ENCODE data around the gene KIFC1. TPM values are rescaled to one million over a fixed set of nuclear protein-coding genes. Genes with fewer than 3 reads are reported as not detected.

The KIFC1 gene
- total and polyA plus RNA-seq, 12 donors, result 0.09 to 6.1 (median 0.35) TPM; not detected in 2

GRCh38 chr6:33443025-33443424 lies 51.4 kb downstream of the KIFC1 start:
- intact Hi-C loops (cut with DNase I), result no loop called here
- DNase-seq (no peak), ATAC-seq (peak in 1 of 8 donors; percentile 4)
- Histone ChIP-seq H3K36me3 (peaks cover 0 to 89% (median 6%) of the 10 kb centered on the region in 9 donors), H3K4me1 (peaks cover 0 to 20% (median 0%) of the 10 kb centered on the region in 9 donors), H3K9me3 (no peaks in the 10 kb centered on the region), H3K27me3 (no peaks in the 10 kb centered on the region), H3K4me3 (no peak overlapping the region), H3K27ac (no peak overlapping the region)
- 95 to 96% methylated on average over 17 of the region's 17 CpGs for WGBS, 2 donors
- no peak for TF ChIP-seq CTCF (IDR thresholded peaks at IDR 0.05)

- Histone ChIP-seq H3K4me3 (no peak overlapping the region), H3K27ac (no peak overlapping the region), H3K36me3 (peaks cover 0 to 89% (median 6%) of the 10 kb centered on the region in 9 donors), H3K9me3 (no peaks in the 10 kb centered on the region), H3K4me1 (peaks cover 0 to 20% (median 0%) of the 10 kb centered on the region in 9 donors), H3K27me3 (no peaks in the 10 kb centered on the region)
- DNase-seq (no peak), ATAC-seq (no peak)
- intact Hi-C loops (cut with DNase I), result no loop called here
- TF ChIP-seq CTCF (IDR thresholded peaks at IDR 0.05), result no peak
- 87 to 88% methylated on average over 18 of the region's 18 CpGs for WGBS, 2 donors
These were observed 52.2 kb downstream of the KIFC1 start for GRCh38 chr6:33443619-33444504.

- intact Hi-C loops (cut with DNase I), result no loop called here
- Histone ChIP-seq H3K36me3 (peaks cover 0 to 88% (median 6%) of the 10 kb centered on the region in 9 donors), H3K27ac (peak overlapping the region in 1 of 10 donors; percentile 58), H3K4me1 (peaks cover 0 to 30% (median 0%) of the 10 kb centered on the region in 9 donors), H3K4me3 (no peak overlapping the region), H3K9me3 (no peaks in the 10 kb centered on the region), H3K27me3 (no peaks in the 10 kb centered on the region)
- 68 to 82% methylated on average over 3 of the region's 3 CpGs for WGBS, 2 donors
- no peak for ATAC-seq
- no peak for DNase-seq
- no peak for TF ChIP-seq CTCF (IDR thresholded peaks at IDR 0.05)
These were observed 53.5 kb downstream of the KIFC1 start for GRCh38 chr6:33445119-33445603.

- Histone ChIP-seq H3K4me1 (peaks cover 0 to 42% (median 0%) of the 10 kb centered on the region in 9 donors), H3K27me3 (no peaks in the 10 kb centered on the region), H3K9me3 (no peaks in the 10 kb centered on the region), H3K4me3 (no peak overlapping the region), H3K36me3 (peaks cover 0 to 79% (median 6%) of the 10 kb centered on the region in 9 donors), H3K27ac (peak overlapping the region in 1 of 10 donors; percentile 58)
- 92 to 94% methylated on average over 10 of the region's 10 CpGs for WGBS, 2 donors
- DNase-seq, result no peak
- TF ChIP-seq CTCF (IDR thresholded peaks at IDR 0.05), result no peak
- intact Hi-C loops (cut with DNase I), result no loop called here
- no peak for ATAC-seq
These were observed 54.7 kb downstream of the KIFC1 start for GRCh38 chr6:33446356-33446755.
